NCI-H2227 treated with DMSO at 0.1 percent for 48 hours (cell line): ENCODE measurements around the gene KBTBD7.

Source experiments
- DNase-seq: peaks from one replicate; lab custom pipeline; 2025; lab: John Stamatoyannopoulos, UW

KBTBD7 gene, protein sequence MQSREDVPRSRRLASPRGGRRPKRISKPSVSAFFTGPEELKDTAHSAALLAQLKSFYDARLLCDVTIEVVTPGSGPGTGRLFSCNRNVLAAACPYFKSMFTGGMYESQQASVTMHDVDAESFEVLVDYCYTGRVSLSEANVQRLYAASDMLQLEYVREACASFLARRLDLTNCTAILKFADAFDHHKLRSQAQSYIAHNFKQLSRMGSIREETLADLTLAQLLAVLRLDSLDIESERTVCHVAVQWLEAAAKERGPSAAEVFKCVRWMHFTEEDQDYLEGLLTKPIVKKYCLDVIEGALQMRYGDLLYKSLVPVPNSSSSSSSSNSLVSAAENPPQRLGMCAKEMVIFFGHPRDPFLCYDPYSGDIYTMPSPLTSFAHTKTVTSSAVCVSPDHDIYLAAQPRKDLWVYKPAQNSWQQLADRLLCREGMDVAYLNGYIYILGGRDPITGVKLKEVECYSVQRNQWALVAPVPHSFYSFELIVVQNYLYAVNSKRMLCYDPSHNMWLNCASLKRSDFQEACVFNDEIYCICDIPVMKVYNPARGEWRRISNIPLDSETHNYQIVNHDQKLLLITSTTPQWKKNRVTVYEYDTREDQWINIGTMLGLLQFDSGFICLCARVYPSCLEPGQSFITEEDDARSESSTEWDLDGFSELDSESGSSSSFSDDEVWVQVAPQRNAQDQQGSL

DNA sequence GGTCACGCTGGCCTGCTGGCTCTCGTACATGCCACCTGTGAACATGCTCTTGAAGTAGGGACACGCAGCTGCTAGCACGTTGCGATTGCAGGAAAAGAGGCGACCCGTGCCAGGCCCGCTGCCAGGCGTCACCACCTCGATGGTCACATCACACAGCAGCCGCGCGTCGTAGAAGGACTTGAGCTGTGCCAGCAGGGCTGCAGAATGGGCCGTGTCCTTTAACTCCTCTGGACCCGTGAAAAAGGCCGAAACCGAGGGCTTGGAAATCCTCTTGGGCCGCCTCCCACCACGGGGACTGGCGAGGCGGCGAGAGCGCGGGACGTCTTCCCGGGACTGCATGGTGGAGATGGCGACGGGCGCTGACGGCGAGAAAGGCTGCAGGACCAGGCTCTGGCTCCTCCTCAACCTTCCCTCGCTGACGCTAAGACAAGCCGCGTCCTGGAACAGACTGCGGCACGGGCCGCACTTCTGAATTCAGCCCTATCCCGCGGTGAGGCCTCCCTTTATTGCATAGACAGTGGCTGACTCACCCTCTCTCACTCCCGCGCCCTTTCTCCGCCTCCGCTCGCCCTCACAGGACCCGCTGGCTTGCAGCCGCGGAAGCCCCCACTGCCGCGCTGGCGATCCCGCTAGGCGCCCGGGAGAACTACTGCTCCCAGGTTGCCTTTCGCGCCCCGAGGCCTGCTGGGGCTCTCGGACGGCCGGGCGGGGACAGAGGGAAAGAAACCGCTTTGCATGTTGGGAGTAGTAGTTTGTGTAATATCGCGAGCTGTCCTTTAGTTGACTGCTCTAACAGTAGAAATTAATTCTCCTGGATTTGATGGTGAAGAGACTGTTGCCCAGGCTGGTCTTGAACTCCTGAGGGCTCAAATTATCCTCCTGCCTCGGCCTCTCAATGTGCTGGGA, at the start of gene KBTBD7:
Gene KBTBD7 (minus strand): TSS at position 651 of the 906 bp plus-strand sequence. CDS start 312 bp downstream, at position 339.
- peak; percentile 83 for DNase-seq

DNA sequence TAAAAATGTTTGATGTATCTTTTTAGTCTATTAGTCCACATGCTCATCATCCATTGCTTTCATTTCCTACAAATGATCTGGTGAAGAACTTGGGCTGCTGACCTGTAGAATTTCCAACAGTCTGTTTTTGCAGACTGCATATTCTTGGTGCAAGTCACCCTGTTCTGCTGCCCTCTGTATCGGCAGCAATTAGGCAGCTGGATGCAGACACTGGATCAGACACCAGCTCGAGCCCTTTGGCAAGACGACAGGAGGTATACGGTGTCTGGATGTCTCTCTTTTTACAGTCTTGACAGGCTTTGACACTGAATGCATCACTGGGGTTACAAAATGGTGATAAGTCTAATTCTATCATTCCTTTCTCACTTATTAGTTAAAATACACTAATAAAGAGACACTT, 47.3 kb upstream of the KBTBD7 start:
- DNase-seq = no peak

DNA sequence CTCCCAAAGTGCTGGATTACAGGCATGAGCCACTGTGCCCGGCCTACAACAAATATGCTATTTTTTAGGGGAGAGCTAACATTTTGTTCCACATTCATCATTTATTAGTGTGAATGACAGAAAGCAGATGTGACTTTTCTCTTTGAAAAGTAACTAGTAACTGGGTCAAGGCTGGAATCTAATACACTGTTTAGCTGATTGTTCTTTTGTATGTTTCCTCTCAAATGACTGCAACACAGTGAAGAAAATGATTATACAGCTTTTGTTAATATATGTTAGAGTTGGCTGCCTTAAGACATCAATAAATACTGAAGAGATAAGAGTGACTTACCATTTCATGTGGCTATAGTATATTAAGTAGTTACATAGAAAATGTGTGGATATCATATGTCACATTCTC, 42.0 kb upstream of the KBTBD7 start:
- no peak for DNase-seq

DNA sequence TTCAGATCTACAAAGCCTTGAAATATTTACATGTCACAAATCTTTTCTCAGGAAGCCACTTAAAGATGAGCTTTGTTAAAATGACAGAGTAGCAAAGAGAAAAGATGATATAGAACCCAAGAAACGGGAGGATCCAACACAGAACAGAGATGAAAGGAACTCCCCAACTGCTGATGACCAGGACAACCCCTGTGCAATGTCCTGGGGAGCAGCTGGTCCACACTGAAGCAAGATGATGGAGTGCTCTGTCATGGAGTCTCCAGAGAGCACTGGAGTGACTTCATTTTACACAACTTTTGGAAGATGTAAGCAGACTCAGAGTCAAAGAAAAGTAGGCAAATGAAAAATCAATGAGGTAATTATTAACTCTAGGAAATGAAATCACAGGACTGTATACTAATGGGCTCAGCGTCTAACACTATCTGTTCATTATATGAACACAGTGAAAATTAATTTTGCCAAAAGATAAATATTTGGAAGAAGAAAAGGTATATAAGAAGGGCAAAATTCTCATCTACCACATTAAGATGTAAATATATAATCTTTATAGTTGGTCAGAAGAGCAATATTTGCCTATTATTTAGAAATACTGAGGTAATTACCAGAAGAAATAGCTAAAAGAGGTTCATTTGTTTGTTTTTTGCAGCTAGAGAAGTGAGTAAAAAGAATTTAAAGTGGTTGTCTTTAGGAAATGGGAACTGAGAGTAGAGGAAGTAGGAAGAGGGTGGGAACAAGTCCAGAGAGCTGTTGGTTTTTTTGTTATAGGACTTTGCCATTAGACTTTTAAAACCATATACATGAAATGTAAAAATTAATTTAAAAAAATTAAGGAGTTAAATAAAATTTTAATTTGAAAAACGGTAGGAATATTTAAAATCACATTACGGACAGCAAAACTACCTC, 38.5 kb upstream of the KBTBD7 start:
- DNase-seq = no peak

DNA sequence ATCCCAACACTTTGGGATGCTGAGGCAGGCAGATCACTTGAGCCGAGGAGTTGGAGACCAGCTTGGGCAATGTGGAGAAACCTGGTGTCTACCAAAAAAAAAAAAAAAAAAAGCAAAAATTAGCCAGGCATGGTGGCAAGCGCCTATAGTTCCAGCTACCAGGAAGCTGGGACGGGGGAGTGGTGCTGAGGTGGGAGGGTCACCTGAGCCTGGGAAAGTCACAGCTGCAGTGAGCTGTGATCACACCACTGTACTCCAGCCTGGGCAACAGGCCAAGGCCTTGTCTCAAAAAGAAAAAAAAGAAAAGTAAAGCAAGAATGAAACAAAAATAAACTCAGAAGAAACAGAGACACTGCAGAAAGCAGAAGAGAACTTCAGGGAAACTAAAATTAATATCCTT, 37.4 kb upstream of the KBTBD7 start:
- DNase-seq = no peak

DNA sequence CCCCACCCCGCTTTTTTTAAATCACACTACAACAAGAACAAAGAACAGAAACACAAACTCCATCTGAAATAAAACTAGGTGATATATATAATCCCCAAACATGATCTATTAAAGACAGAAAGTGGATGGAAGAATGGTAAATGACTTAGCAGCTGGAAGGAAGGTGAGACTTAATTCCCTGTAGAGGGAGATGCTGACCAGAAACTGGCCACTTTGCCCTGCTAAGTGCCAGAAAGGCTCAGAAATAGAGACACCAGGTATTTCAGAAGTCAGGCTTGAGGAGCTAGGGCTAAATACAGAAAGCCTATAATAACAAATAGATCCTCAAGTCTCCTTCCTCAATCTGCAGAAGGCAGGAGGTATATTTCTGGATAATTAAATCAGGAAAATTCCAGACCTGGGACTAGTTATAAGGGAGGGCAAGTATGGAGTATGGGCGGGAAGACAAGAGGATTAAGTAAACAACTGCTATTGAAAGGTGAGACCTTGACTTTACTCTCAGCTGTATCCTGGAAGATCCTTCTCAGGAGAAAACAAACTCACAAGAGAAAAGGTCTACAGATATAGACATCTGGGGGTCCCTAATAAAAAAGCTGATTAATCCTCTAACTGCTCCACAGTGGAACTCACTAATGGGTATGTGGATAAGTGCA, 36.8 kb upstream of the KBTBD7 start:
- no peak for DNase-seq

DNA sequence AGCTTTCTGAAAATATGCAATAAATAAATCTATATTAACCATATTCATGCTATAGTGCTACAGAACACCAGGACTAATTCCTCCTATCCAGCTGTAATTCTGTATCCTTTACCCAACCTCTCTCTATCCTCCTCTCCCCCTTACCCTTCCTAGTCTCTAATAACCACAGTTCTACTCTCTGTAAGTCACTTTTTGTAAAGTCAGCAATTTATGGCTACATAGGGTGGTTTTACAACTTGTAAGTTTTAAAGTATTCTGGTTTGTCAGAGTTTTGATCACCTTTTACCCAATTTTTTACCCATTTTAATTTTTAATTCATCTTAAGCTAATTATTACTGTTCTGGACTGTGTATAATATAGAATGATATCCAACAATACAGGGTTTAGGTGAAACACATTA, 35.0 kb upstream of the KBTBD7 start:
- DNase-seq = no peak

DNA sequence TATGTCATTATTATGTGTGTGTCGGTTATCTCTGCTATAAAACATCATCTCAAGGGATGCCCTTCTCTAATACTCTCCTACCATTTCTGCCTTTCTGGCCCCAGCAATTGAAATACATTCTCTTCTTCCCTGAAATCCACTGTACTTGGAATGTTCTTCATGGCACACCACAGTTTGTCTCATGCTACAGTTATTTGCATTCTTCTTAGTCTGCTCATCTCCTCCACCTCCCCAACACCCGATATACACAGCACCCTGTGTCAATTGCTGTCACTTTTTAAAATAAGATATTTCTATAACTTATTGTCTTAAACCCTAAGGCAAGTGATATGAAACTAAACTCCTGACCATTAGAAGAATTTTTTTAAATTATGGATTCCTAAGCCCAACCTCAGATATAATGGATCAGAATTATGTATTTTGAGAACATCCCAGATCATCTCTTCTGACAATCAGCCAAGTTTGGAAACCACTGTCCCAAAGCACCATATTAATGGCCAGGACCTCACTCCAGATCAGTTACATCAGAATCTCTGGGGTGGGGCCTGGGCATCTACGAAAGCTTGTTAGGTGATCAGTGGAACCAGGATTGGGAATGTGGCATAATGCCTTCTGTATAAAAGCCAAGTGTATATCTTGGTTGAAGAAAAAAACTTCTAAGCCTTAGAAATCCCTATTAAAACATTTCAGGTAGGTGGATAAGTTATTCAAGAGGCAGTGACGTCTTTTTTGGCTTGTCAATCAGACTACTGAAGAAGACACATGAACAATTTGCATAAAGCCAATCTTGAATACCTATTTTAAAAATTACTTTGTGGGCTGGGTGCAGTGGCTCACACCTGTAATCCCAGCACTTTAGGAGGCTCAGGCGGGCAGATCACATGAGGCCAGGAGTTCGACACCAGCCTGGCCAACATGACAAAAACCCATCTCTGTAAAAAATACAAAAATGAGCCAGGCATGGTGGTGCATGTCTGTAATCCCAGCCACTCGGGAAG, 30.0 kb upstream of the KBTBD7 start:
- no peak for DNase-seq

DNA sequence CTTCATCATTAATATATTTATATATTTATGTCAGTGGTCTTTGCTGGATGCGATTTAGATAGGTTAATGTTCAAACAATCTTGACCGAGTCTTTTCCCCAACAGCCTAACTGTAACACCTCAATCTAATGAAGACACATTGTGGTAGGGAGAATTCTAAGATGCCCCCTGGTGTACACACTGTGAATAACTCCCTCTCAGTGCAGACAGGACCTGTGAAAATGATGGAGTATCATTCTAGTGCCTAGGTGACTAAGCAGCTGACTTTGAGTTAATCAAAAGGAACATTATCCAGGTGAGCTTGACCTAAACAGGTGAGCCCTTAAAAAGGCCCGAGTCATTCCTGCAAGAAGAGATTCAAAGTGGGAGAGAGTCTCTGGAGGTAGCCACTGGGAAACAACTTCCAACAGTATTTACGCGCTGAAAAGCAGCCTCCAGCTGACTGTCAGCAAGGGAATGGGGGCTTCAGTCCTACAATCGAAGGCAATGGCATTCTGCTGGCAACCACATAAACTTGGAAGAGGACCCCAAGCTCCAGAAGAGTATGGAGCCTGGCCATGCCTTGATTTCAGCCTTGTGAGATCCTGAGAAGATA, 28.0 kb upstream of the KBTBD7 start:
- DNase-seq = peak; percentile 20

DNA sequence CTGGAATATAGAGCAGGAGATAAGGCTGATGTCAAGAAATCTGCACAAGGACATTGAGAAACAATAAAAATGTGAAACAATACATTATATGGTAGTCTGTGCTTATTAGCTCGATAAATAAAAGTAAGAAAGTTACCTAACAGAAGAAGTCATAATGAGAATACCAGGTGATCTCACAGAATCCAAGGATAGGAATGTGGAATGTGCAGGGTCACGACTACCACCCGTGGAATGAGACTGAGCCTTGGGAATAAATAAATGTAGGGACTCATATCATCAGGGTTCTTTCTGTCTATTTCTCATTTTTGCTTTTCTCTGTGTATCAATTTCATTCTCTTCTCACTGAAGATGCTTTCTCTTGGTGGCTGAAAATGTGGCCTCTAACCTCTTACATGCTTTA, 26.0 kb upstream of the KBTBD7 start:
- no peak for DNase-seq

DNA sequence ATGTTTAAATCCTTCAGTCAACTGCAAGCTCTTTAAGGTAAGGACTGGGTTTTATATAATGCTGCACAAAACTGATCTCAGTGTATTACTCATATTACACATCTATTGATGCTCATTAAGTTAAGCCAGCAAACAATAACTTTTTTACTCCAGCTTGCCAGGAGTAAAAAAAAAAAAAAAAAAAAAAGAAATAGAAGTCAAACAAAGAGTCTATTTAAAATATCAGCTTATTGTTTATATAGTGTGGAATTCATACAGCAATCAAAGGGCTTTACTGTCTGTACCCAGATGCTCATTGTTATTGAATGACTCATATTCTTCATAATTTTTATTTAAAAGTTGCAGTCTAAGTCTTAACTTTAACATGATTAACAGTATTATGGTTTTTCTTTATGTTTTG, 21.8 kb upstream of the KBTBD7 start:
- DNase-seq = no peak

DNA sequence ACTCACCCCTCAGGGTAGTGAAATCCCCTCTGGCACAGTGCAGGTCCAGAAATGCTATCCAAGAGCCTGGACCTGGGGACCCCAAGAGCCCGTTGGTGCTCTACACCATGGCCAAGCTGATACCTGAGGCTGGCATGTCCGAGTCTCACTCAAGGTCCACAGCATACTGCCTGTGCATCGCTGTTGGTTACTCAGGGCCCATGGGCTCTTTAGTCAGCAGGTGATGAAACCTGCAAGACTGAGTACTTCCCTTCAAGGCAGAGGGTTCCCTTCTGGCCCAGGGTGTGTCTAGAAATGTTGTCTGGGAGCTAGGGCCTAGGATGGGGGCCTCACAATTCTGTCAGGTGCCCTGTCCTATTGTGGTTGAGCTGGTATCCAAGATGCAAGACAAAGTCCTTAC, 19.6 kb upstream of the KBTBD7 start:
- DNase-seq = no peak

DNA sequence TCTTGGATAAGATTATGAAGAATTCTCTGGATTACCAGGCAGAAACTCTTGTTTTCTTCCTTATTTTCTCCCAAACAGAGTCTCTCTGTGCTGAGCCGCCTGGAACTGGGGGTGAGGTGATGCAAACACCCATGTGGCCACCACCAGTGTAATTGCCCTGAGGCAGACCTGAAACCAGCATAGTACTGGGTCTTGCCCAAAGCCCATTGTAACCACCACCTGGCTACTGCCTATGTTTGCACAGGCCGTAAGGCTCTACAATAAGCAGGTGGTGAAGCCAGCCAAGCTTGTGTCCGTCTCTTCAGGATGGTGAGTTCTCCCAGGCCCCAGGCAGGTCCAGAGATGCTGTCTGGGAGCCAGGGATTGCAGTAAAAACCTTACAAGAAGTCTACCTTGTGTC, 18.9 kb upstream of the KBTBD7 start:
- no peak for DNase-seq

DNA sequence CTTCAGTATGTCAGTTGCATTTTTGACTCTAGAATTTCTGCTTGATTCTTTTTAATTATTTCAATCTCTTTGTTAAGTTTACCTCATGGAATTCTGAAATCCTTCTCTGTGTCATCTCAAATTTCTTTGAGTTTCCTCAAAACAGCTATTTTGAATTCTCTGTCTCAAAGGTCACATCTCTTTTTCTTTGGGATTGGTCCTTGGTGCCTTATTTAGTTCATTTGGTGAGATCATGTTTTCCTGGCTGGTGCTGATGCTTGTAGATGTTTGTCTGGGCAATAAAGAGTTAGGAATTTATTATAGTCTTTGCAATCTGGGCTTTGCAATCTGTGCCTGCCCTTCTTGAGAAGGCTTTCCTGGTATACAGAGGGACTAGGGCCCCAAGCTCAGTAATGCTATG, 18.5 kb upstream of the KBTBD7 start:
- DNase-seq = no peak

DNA sequence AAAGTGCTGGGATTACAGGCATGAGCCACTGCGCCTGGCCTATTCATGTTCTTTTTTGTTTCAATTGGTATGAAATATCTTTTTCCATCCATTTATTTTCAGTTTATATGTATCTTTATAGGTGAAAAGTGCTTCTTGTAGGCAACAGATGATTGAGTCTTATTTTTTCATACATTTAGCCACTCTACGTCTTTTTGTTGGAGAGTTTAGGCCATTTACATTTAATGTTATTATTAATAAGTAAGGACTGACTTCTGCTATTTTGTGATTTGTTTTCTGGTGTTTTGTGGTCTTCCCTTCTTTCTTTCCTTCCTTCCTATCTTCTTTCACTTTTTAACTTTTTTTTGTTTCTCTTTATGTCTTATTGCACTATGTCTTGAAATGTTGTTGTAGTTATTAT, 16.7 kb upstream of the KBTBD7 start:
- DNase-seq = no peak

DNA sequence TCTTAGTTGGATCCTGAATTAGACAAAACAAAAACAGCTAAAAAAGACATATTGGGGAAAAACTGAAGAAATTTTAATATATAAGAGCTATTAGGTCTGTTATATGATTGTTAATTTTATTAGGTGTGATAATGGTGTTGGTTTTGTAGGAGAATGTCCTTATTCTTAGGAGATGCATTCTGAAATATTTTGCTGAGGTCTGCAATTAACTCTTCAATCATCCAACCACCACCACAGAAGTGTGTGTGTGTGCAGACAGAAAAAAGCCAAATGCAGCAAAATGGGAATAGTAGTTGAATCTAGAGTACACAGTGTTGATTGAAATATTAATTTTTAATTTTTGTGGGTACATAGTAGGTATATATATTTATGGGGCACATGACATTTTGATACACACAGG, 12.1 kb upstream of the KBTBD7 start:
- no peak for DNase-seq

DNA sequence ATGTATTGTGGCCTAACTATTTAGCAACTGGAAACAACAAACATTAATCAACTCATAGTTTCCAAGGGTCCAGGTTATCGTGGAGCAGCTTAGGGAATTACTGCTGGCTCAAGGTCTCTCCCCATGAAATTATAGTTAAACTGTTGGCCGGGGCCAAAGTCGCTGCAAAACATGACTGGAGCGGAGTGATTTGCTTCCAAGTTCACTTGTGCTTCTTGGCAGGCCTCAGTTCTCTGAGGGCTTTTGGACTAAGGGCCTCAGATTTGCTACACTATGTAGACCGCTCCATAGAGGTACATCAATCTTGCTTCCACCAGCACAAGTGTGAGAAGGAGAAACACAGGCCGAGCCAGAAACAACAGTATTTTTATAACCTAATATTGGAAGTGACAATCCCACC, 9.4 kb upstream of the KBTBD7 start:
- no peak for DNase-seq

DNA sequence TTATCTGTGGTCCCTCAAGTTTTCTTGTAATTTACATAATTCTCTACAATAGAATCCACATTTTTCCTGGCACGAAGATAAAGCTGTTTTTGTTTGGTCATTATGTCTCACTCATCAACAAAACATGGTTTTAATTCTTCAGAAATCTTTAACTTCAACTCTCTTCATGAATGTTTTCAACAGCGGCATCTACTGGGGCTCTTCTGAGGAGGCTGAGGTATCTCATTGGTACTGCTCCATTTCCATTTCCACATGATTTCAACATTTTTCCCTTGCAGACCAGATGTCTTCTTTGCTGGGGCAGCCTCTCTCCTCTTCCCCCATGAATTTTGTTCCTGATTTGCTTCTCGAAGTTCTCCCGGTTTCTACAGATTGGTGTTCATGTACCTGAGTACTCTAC, 5.8 kb upstream of the KBTBD7 start:
- no peak for DNase-seq

DNA sequence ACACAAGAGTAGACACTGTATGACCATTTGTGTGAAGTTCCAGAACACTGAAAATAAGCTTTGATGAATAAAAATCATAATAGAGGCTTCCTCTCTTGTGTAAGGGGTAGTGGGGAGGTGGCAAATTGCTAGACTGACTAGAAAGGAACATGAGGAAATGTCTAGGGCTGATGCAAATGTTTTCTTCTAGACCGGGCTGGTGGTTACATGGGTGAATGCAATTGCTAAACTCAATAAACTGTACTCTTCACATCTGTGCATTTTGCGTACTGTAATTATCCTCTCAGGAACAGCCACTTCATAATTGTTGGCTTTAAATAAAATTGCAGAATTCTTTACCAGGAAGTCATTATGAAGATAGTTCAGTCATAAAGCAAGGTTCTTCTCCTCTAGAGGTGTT, 5.2 kb upstream of the KBTBD7 start:
- DNase-seq = peak; percentile 36
